HEK293 (cell line): ENCODE results near the gene LMCD1.

ENCODE experiments used
- CTCF ChIA-PET: fragments of 350-600 bp; formaldehyde crosslinking; extraction: SDS; loops from one replicate; lab custom pipeline; 2021; ENCODE audit warnings: antibody characterized with exemption; lab: Yijun Ruan, JAX
- POLR2A ChIA-PET: fragments of 300-600 bp; formaldehyde crosslinking; extraction: SDS; loops from one replicate; lab custom pipeline; 2020; ENCODE audit warnings: antibody characterized with exemption, inconsistent platforms; lab: Yijun Ruan, JAX
- H3K27ac ChIP-seq: fragments of 200-500 bp; sonication (Bioruptor generic); 2 replicates; pipeline ENCODE4 v1.5.1; 2014; ENCODE audit warnings: low read depth, low read length, control low read depth, inconsistent platforms; ENCODE audit errors: extremely low read depth
- H3K36me3 ChIP-seq, 2 experiments: fragments of 200-500 bp in 1 of 2; sonication (Bioruptor generic) in 1 of 2; 1 replicate in 1 of 2; 2 replicates in 1 of 2; pipeline ENCODE4 v1.5.1; 2014 to 2017; ENCODE audit warnings: inconsistent platforms in 2 of 2, low read length in 2 of 2; ENCODE audit not compliant: control insufficient read depth in 2 of 2, insufficient read depth in 1 of 2
- H3K4me1 ChIP-seq: fragments of 200-500 bp; sonication (Bioruptor generic); 2 replicates; pipeline ENCODE4 v1.5.1; 2014; ENCODE audit warnings: mild to moderate bottlenecking, low read length, inconsistent platforms; ENCODE audit not compliant: control insufficient read depth, insufficient read depth
- H3K4me3 ChIP-seq: 2 replicates; pipeline ENCODE4 v1.5.1; 2011; ENCODE audit warnings: low read depth, mild to moderate bottlenecking, control low read depth, low read length, moderate library complexity
- H3K9me3 ChIP-seq: fragments of 200-500 bp; sonication (Bioruptor generic); 2 replicates; pipeline ENCODE4 v1.5.1; 2014; ENCODE audit warnings: low read depth, low read length, inconsistent platforms; ENCODE audit not compliant: control insufficient read depth, insufficient read depth
- BCL11A ChIP-seq: fragments of 450-650 bp; formaldehyde crosslinking; IDR thresholded peaks from 2 replicates; pipeline ENCODE4 v1.5.1; 2016; ENCODE audit warnings: low read depth, missing biosample characterization, missing genetic modification characterization
- EGR2 ChIP-seq: fragments of 450-650 bp; formaldehyde crosslinking; IDR thresholded peaks from 2 replicates; pipeline ENCODE4 v1.5.1; 2016; ENCODE audit warnings: low read depth, missing biosample characterization, missing genetic modification characterization
- GLI4 ChIP-seq: fragments of 450-650 bp; formaldehyde crosslinking; IDR thresholded peaks from 2 replicates; pipeline ENCODE4 v1.5.1; 2016; ENCODE audit warnings: missing biosample characterization, missing genetic modification characterization
- HOXC10 ChIP-seq: sonication (generic); formaldehyde crosslinking; IDR thresholded peaks from 2 replicates; pipeline ENCODE4 v1.8.1; 2023; ENCODE audit warnings: mild to moderate bottlenecking, missing genetic modification reagents
- IKZF3 ChIP-seq: fragments of 450-650 bp; IDR thresholded peaks from 2 replicates; pipeline ENCODE4 v1.5.0; 2018; ENCODE audit warnings: missing biosample characterization, mild to moderate bottlenecking, missing genetic modification characterization, moderate library complexity
- KLF1 ChIP-seq: fragments of 450-650 bp; formaldehyde crosslinking; IDR thresholded peaks from 2 replicates; pipeline ENCODE4 v1.5.1; 2016; ENCODE audit warnings: missing biosample characterization, missing genetic modification characterization
- KLF10 ChIP-seq: fragments of 450-650 bp; IDR thresholded peaks from 2 replicates; pipeline ENCODE4 v1.5.1; 2018; ENCODE audit warnings: missing biosample characterization, mild to moderate bottlenecking, missing genetic modification characterization
- SP3 ChIP-seq: fragments of 450-650 bp; formaldehyde crosslinking; IDR thresholded peaks from 2 replicates; pipeline ENCODE4 v1.5.1; 2016; ENCODE audit warnings: missing biosample characterization, missing genetic modification characterization
- YY1 ChIP-seq: fragments of 450-650 bp; formaldehyde crosslinking; IDR thresholded peaks from 2 replicates; pipeline ENCODE4 v1.5.1; 2018; ENCODE audit warnings: missing biosample characterization, missing genetic modification characterization
- ZBTB20 ChIP-seq: fragments of 450-650 bp; formaldehyde crosslinking; IDR thresholded peaks from 2 replicates; pipeline ENCODE4 v1.5.1; 2016; ENCODE audit warnings: missing biosample characterization, missing genetic modification characterization
- ZFP69B ChIP-seq: fragments of 450-650 bp; formaldehyde crosslinking; IDR thresholded peaks from 2 replicates; pipeline ENCODE4 v1.5.1; 2016; ENCODE audit warnings: missing biosample characterization, missing genetic modification characterization
- ZNF121 ChIP-seq: fragments of 450-650 bp; formaldehyde crosslinking; IDR thresholded peaks from 2 replicates; pipeline ENCODE4 v1.5.1; 2016; ENCODE audit warnings: missing biosample characterization, missing genetic modification characterization
- ZNF157 ChIP-seq: fragments of 450-650 bp; formaldehyde crosslinking; IDR thresholded peaks from 2 replicates; pipeline ENCODE4 v1.5.1; 2016; ENCODE audit warnings: missing biosample characterization, missing genetic modification characterization
- ZNF175 ChIP-seq: fragments of 450-650 bp; formaldehyde crosslinking; IDR thresholded peaks from 2 replicates; pipeline ENCODE4 v1.5.1; 2016; ENCODE audit warnings: missing biosample characterization, missing genetic modification characterization
- ZNF2 ChIP-seq: fragments of 450-650 bp; formaldehyde crosslinking; IDR thresholded peaks from 2 replicates; pipeline ENCODE4 v1.5.1; 2016; ENCODE audit warnings: missing biosample characterization, missing genetic modification characterization
- ZNF202 ChIP-seq: fragments of 450-650 bp; formaldehyde crosslinking; IDR thresholded peaks from 2 replicates; pipeline ENCODE4 v1.5.1; 2016; ENCODE audit warnings: missing biosample characterization, missing genetic modification characterization, borderline replicate concordance
- ZNF341 ChIP-seq: fragments of 450-650 bp; formaldehyde crosslinking; IDR thresholded peaks from 2 replicates; pipeline ENCODE4; 2016; ENCODE audit warnings: low read depth, missing biosample characterization, missing genetic modification characterization
- ZNF391 ChIP-seq: fragments of 450-650 bp; formaldehyde crosslinking; IDR thresholded peaks from 2 replicates; pipeline ENCODE4 v1.5.1; 2016; ENCODE audit warnings: low read depth, missing biosample characterization, missing genetic modification characterization, borderline replicate concordance
- ZNF48 ChIP-seq: fragments of 450-650 bp; formaldehyde crosslinking; IDR thresholded peaks from 2 replicates; pipeline ENCODE4 v1.5.1; 2016; ENCODE audit warnings: missing biosample characterization, missing genetic modification characterization
- ZNF747 ChIP-seq: fragments of 450-650 bp; formaldehyde crosslinking; IDR thresholded peaks from 2 replicates; pipeline ENCODE4 v1.5.1; 2016; ENCODE audit warnings: missing biosample characterization, missing genetic modification characterization
- ZNF792 ChIP-seq: fragments of 450-650 bp; formaldehyde crosslinking; IDR thresholded peaks from 2 replicates; pipeline ENCODE4 v1.5.1; 2016; ENCODE audit warnings: missing biosample characterization, missing genetic modification characterization
- ZXDB ChIP-seq: fragments of 450-650 bp; formaldehyde crosslinking; IDR thresholded peaks from 2 replicates; pipeline ENCODE4 v1.5.1; 2016; ENCODE audit warnings: missing biosample characterization, missing genetic modification characterization
- TF ChIP-seq, protein P1 (sequence below): fragments of 450-650 bp; formaldehyde crosslinking; IDR thresholded peaks from 2 replicates; pipeline ENCODE4 v1.5.1; 2016; ENCODE audit warnings: missing biosample characterization, missing genetic modification characterization
- TF ChIP-seq, protein P2 (sequence below): fragments of 450-650 bp; formaldehyde crosslinking; IDR thresholded peaks from 2 replicates; pipeline ENCODE4 v1.5.1; 2016; ENCODE audit warnings: missing biosample characterization, missing genetic modification characterization
- TF ChIP-seq, protein P3 (sequence below): fragments of 450-650 bp; formaldehyde crosslinking; IDR thresholded peaks from 2 replicates; pipeline ENCODE4 v1.5.1; 2016; ENCODE audit warnings: missing biosample characterization, missing genetic modification characterization, low read depth
- TF ChIP-seq, protein P4 (sequence below): fragments of 450-650 bp; formaldehyde crosslinking; IDR thresholded peaks from 2 replicates; pipeline ENCODE4 v1.5.1; 2016; ENCODE audit warnings: missing biosample characterization, missing genetic modification characterization
- TF ChIP-seq, protein P5 (sequence below): fragments of 450-650 bp; formaldehyde crosslinking; IDR thresholded peaks from 2 replicates; pipeline ENCODE4 v1.5.1; 2016; ENCODE audit warnings: missing biosample characterization, missing genetic modification characterization

The LMCD1 gene, protein sequence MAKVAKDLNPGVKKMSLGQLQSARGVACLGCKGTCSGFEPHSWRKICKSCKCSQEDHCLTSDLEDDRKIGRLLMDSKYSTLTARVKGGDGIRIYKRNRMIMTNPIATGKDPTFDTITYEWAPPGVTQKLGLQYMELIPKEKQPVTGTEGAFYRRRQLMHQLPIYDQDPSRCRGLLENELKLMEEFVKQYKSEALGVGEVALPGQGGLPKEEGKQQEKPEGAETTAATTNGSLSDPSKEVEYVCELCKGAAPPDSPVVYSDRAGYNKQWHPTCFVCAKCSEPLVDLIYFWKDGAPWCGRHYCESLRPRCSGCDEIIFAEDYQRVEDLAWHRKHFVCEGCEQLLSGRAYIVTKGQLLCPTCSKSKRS

DNA sequence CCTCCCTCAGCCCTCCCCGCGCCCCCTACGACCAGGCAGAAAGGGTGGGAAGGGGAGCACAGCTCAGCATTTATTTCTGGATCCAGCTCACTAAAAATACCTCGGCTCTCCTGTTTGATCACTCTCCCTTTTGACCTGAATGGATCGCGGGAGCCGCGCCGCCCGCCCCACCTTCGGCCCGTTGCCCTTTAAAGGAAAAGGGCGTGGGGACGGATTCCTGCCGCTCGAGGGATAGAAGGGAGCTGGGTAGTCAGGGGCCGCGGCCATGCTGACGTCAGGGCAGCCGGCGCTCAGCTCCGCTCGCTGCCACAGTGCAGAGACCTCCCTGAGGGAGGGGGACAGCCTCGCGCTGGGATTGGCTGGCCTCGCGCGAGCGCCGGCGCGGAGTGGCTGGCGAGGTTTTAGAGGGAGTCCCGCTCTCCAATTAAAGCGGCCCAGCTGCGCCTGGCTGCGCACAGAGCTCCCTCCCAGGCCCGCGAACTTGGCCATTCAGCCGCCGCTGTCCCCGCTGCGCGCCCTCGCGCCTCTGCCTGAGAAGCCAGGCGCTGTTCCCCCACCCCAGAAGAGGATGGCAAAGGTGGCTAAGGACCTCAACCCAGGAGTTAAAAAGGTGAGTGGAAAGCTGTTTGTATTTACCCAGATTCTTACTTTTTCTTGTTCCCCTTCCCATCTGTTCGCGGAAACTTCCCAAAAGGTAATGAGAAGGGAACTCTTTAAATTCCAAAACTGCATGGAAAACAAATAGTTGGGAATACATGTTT lies at the start of gene LMCD1:
Gene LMCD1, plus strand, starts transcription at position 453 of the 761 bp plus-strand sequence. Its CDS starts 116 bp downstream, at position 569.
- Histone ChIP-seq H3K36me3 (no peaks in the 10 kb centered on the region), H3K4me1 (peaks cover 42% of the 10 kb centered on the region), H3K4me3 (peak within 1 kb of the TSS; percentile 38), H3K9me3 (no peaks in the 10 kb centered on the region), H3K27ac (peak within 1 kb of the TSS; percentile 88)
- POLR2A ChIA-PET: interaction anchor here (0.6 to 2.0 kb wide), 10 partner anchors 12 to 871 kb away, joined by 3 to 18 read pairs (median 4); no protein-coding TSS in a partner anchor
- CTCF ChIA-PET: interaction anchor here (0.7 to 4.0 kb wide), 4 partner anchors 11 to 686 kb away, joined by 3 to 21 read pairs (median 6); no protein-coding TSS in a partner anchor
- no peak for TF ChIP-seq ZNF48 (tag by site-specific recombination)
- TF ChIP-seq GLI4 (tag by site-specific recombination): no peak
- TF ChIP-seq ZNF121 (tag by site-specific recombination): no peak
- TF ChIP-seq KLF1 (tag by site-specific recombination): peak; percentile 67
- no peak for TF ChIP-seq HOXC10 (CRISPR knock-in tag)
- TF ChIP-seq ZNF747 (tag by site-specific recombination): no peak
- no peak for TF ChIP-seq ZNF202
- peak; percentile 60 for TF ChIP-seq IKZF3 (tag by site-specific recombination)
- peak; percentile 66 for TF ChIP-seq ZNF2 (tag by site-specific recombination)
- TF ChIP-seq ZNF792 (tag by site-specific recombination): no peak
- TF ChIP-seq ZNF175 (tag by site-specific recombination): no peak
- TF ChIP-seq EGR2 (tag by site-specific recombination): 0 out of 2 replicates have a peak, but pooled peaks have one; percentile 18
- TF ChIP-seq, protein P1, sequence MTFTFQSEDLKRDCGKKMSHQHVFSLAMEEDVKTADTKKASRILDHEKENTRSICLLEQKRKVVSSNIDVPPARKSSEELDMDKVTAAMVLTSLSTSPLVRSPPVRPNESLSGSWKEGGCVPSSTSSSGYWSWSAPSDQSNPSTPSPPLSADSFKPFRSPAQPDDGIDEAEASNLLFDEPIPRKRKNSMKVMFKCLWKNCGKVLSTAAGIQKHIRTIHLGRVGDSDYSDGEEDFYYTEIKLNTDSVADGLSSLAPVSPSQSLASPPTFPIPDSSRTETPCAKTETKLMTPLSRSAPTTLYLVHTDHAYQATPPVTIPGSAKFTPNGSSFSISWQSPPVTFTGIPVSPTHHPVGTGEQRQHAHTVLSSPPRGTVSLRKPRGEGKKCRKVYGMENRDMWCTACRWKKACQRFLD: no peak
- TF ChIP-seq, protein P2, sequence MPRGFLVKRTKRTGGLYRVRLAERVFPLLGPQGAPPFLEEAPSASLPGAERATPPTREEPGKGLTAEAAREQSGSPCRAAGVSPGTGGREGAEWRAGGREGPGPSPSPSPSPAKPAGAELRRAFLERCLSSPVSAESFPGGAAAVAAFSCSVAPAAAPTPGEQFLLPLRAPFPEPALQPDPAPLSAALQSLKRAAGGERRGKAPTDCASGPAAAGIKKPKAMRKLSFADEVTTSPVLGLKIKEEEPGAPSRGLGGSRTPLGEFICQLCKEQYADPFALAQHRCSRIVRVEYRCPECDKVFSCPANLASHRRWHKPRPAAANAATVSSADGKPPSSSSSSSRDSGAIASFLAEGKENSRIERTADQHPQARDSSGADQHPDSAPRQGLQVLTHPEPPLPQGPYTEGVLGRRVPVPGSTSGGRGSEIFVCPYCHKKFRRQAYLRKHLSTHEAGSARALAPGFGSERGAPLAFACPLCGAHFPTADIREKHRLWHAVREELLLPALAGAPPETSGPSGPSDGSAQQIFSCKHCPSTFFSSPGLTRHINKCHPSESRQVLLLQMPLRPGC: 0 out of 2 replicates have a peak, but pooled peaks have one; percentile 7
- TF ChIP-seq ZXDB: peak; percentile 66; the same call in 1 of the 2 replicates
- TF ChIP-seq ZNF157 (tag by site-specific recombination): no peak
- peak; percentile 63; the same call in 1 of the 2 replicates for TF ChIP-seq KLF10
- TF ChIP-seq ZNF391 (tag by site-specific recombination): no peak; the same call in 1 of the 2 replicates
- TF ChIP-seq ZFP69B: peak; percentile 99
- no peak for TF ChIP-seq BCL11A (tag by site-specific recombination)
- TF ChIP-seq, protein P3, sequence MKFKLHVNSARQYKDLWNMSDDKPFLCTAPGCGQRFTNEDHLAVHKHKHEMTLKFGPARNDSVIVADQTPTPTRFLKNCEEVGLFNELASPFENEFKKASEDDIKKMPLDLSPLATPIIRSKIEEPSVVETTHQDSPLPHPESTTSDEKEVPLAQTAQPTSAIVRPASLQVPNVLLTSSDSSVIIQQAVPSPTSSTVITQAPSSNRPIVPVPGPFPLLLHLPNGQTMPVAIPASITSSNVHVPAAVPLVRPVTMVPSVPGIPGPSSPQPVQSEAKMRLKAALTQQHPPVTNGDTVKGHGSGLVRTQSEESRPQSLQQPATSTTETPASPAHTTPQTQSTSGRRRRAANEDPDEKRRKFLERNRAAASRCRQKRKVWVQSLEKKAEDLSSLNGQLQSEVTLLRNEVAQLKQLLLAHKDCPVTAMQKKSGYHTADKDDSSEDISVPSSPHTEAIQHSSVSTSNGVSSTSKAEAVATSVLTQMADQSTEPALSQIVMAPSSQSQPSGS (tag by site-specific recombination): peak; percentile 54
- TF ChIP-seq ZBTB20 (tag by site-specific recombination): peak; percentile 89
- TF ChIP-seq SP3: peak; percentile 74
- peak; percentile 97 for TF ChIP-seq ZNF341 (tag by site-specific recombination)
- TF ChIP-seq YY1 (tag by site-specific recombination): 0 out of 2 replicates have a peak, but pooled peaks have one; percentile 35
- TF ChIP-seq, protein P4, sequence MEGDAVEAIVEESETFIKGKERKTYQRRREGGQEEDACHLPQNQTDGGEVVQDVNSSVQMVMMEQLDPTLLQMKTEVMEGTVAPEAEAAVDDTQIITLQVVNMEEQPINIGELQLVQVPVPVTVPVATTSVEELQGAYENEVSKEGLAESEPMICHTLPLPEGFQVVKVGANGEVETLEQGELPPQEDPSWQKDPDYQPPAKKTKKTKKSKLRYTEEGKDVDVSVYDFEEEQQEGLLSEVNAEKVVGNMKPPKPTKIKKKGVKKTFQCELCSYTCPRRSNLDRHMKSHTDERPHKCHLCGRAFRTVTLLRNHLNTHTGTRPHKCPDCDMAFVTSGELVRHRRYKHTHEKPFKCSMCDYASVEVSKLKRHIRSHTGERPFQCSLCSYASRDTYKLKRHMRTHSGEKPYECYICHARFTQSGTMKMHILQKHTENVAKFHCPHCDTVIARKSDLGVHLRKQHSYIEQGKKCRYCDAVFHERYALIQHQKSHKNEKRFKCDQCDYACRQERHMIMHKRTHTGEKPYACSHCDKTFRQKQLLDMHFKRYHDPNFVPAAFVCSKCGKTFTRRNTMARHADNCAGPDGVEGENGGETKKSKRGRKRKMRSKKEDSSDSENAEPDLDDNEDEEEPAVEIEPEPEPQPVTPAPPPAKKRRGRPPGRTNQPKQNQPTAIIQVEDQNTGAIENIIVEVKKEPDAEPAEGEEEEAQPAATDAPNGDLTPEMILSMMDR (tag by site-specific recombination): peak; percentile 7; the same call in 1 of the 2 replicates
- TF ChIP-seq, protein P5, sequence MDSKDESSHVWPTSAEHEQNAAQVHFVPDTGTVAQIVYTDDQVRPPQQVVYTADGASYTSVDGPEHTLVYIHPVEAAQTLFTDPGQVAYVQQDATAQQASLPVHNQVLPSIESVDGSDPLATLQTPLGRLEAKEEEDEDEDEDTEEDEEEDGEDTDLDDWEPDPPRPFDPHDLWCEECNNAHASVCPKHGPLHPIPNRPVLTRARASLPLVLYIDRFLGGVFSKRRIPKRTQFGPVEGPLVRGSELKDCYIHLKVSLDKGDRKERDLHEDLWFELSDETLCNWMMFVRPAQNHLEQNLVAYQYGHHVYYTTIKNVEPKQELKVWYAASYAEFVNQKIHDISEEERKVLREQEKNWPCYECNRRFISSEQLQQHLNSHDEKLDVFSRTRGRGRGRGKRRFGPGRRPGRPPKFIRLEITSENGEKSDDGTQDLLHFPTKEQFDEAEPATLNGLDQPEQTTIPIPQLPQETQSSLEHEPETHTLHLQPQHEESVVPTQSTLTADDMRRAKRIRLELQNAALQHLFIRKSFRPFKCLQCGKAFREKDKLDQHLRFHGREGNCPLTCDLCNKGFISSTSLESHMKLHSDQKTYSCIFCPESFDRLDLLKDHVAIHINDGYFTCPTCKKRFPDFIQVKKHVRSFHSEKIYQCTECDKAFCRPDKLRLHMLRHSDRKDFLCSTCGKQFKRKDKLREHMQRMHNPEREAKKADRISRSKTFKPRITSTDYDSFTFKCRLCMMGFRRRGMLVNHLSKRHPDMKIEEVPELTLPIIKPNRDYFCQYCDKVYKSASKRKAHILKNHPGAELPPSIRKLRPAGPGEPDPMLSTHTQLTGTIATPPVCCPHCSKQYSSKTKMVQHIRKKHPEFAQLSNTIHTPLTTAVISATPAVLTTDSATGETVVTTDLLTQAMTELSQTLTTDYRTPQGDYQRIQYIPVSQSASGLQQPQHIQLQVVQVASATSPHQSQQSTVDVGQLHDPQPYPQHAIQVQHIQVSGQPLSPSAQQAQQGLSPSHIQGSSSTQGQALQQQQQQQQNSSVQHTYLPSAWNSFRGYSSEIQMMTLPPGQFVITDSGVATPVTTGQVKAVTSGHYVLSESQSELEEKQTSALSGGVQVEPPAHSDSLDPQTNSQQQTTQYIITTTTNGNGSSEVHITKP: peak; percentile 13; the same call in 1 of the 2 replicates
